Keratinocyte (primary cell): ENCODE measurements around the gene SRPK1. TPM values are rescaled to one million over a fixed set of nuclear protein-coding genes. Genes with fewer than 3 reads are reported as not detected.

ENCODE experiments used
- DNase-seq: peaks from one replicate; pipeline ENCODE4 v3.0.0-alpha.2; 2011; ENCODE audit warnings: low read depth, missing footprints, low spot score
- FAIRE-seq: peaks from 2 replicates; lab custom pipeline; 2011; peaks lifted over from hg19 to GRCh38; lab: Jason Lieb, UNC
- H2AFZ ChIP-seq: 2 replicates; pipeline ENCODE4 v1.6.0; 2012; ENCODE audit warnings: low read length, control low read depth, inconsistent platforms; ENCODE audit not compliant: control insufficient read depth
- H3K27ac ChIP-seq: 2 replicates; pipeline ENCODE4 v1.5.1; 2011; ENCODE audit warnings: low read length; ENCODE audit not compliant: control insufficient read depth, insufficient read depth
- H3K27me3 ChIP-seq: 3 replicates; pipeline ENCODE4 v1.6.0; 2011; ENCODE audit warnings: low read length; ENCODE audit not compliant: control insufficient read depth, insufficient read depth; ENCODE audit errors: extremely low read depth
- H3K36me3 ChIP-seq, 2 experiments: 2 replicates in 1 of 2; 3 replicates in 1 of 2; pipeline ENCODE4 v1.5.1; 2011; ENCODE audit warnings: low read length in 2 of 2, mild to moderate bottlenecking in 1 of 2; ENCODE audit not compliant: control insufficient read depth in 2 of 2, insufficient read depth in 2 of 2; ENCODE audit errors: extremely low read depth in 1 of 2
- H3K4me1 ChIP-seq: 3 replicates; pipeline ENCODE4 v1.5.1; 2011; ENCODE audit warnings: low read length; ENCODE audit not compliant: control insufficient read depth, insufficient read depth; ENCODE audit errors: extremely low read depth
- H3K4me2 ChIP-seq: 3 replicates; pipeline ENCODE4 v1.6.0; 2011; ENCODE audit warnings: low read depth, low read length; ENCODE audit not compliant: control insufficient read depth, insufficient read depth; ENCODE audit errors: extremely low read depth
- H3K4me3 ChIP-seq, 3 experiments: fragments of 200-600 bp in 1 of 3; sonication (generic) in 1 of 3; 2 replicates in 2 of 3; 3 replicates in 1 of 3; pipeline ENCODE4 v1.5.1; 2011 to 2016; ENCODE audit warnings: low read length in 3 of 3, mild to moderate bottlenecking in 3 of 3, control low read depth in 2 of 3, inconsistent platforms in 1 of 3, low read depth in 1 of 3, mixed read lengths in 1 of 3, mixed run types in 1 of 3, moderate library complexity in 1 of 3; ENCODE audit not compliant: control insufficient read depth in 2 of 3, insufficient read depth in 2 of 3; ENCODE audit errors: extremely low read depth in 1 of 3
- H3K79me2 ChIP-seq: 2 replicates; pipeline ENCODE4 v1.6.0; 2012; ENCODE audit warnings: low read length; ENCODE audit not compliant: control insufficient read depth, insufficient read depth
- H3K9ac ChIP-seq: 3 replicates; pipeline ENCODE4 v1.6.0; 2011; ENCODE audit warnings: low read length; ENCODE audit not compliant: control insufficient read depth, insufficient read depth; ENCODE audit errors: extremely low read depth
- H3K9me1 ChIP-seq: 3 replicates; pipeline ENCODE4 v1.6.0; 2011; ENCODE audit warnings: low read length; ENCODE audit not compliant: control insufficient read depth, insufficient read depth; ENCODE audit errors: extremely low read depth
- H3K9me3 ChIP-seq: 2 replicates; pipeline ENCODE4 v1.5.1; 2012; ENCODE audit warnings: low read depth, low read length; ENCODE audit not compliant: control insufficient read depth
- H4K20me1 ChIP-seq: 3 replicates; pipeline ENCODE4 v1.6.0; 2011; ENCODE audit warnings: low read length; ENCODE audit not compliant: control insufficient read depth, insufficient read depth; ENCODE audit errors: extremely low read depth
- CTCF ChIP-seq, 3 experiments: IDR thresholded peaks in 1 of 3; conservative IDR thresholded peaks in 1 of 3; optimal IDR thresholded peaks in 1 of 3; 2 replicates in 2 of 3; 3 replicates in 1 of 3; pipeline versions ENCODE3 to v1.5.1; 2011; ENCODE audit warnings: low read length in 3 of 3, mild to moderate bottlenecking in 3 of 3, moderate library complexity in 2 of 3, control low read depth in 1 of 3, inconsistent platforms in 1 of 3; ENCODE audit not compliant: insufficient read depth in 2 of 3; ENCODE audit errors: extremely low read depth in 1 of 3
- EZH2 ChIP-seq: IDR thresholded peaks from one replicate; pipeline ENCODE4 v1.6.1; 2012; ENCODE audit warnings: inconsistent platforms, mild to moderate bottlenecking, low read length, moderate library complexity
- dilution Hi-C: fragments of 300-500 bp; cut with MboI; formaldehyde crosslinking; loops from one replicate; pipeline ENCODE4 v1.7.0; 2020; ENCODE audit warnings: low sequenced_read_pairs; ENCODE audit not compliant: extremely low pct_ligation_motif_present
- polyA plus RNA-seq, 5 experiments: library from polyadenylated mRNA; depleted of rRNA in 3 of 5; stranded (reverse) in 3 of 5; stranded (forward) in 1 of 5; unstranded in 1 of 5; fragments of >200 nt; gene quantifications; 1 replicate in 1 of 5; 2 replicates in 3 of 5; 3 replicates in 1 of 5; pipeline versions ENCODE4 v1.2.1 to v1.2.3, GENCODE V29; 2011 to 2012; ENCODE audit warnings: missing spikeins in 2 of 5, low read depth in 1 of 5, low replicate concordance in 1 of 5

SRPK1 gene
- polyA plus RNA-seq, 1 donor (not counting 4 experiments of a cell fraction or from before 2014, with no cell fraction given), result 64.1 TPM

- H3K9me1 ChIP-seq, result no peaks in the 10 kb centered on the region
- peaks cover 83% of the 10 kb centered on the region for H3K79me2 ChIP-seq
- no peak for DNase-seq
- H3K9ac ChIP-seq, result no peak overlapping the region
- dilution Hi-C loops, result no loop called here
- no peak for FAIRE-seq
- H3K27ac ChIP-seq, result no peak overlapping the region
- no peak overlapping the region for H3K4me3 ChIP-seq
- TF ChIP-seq EZH2 (no peak), CTCF (optimal IDR thresholded peaks at IDR 0.05 in 1 of 3, IDR thresholded peaks at IDR 0.05 in 1 of 3, conservative IDR thresholded peaks at IDR 0.05 in 1 of 3; ENCODE audit: extremely low read depth in 1 of 3, insufficient read depth in 2 of 3, low read length in 3 of 3) (no peak)
- H3K4me2 ChIP-seq, result no peak overlapping the region
- peaks cover 8% of the 10 kb centered on the region for H3K4me1 ChIP-seq
- no peaks in the 10 kb centered on the region for H3K27me3 ChIP-seq
- peaks cover 2% of the 10 kb centered on the region for H4K20me1 ChIP-seq
- no peaks in the 10 kb centered on the region for H3K9me3 ChIP-seq
- H2AFZ ChIP-seq, result no peak overlapping the region
- peaks cover 1 to 16% of the 10 kb centered on the region in 2 experiments for H3K36me3 ChIP-seq
Observed at GRCh38 chr6:35903679-35904078, 17.2 kb downstream of the SRPK1 start.

- Histone ChIP-seq H3K9me3 (no peaks in the 10 kb centered on the region), H3K4me1 (peaks cover 8% of the 10 kb centered on the region), H3K4me2 (no peak overlapping the region), H3K9ac (no peak overlapping the region), H3K27ac (no peak overlapping the region), H3K9me1 (no peaks in the 10 kb centered on the region), H3K4me3 (no peak overlapping the region), H2AFZ (no peak overlapping the region), H3K36me3 (peaks cover 1 to 12% of the 10 kb centered on the region in 2 experiments), H3K27me3 (no peaks in the 10 kb centered on the region), H3K79me2 (peaks cover 88% of the 10 kb centered on the region), H4K20me1 (no peaks in the 10 kb centered on the region)
- DNase-seq (no peak), FAIRE-seq (no peak)
- dilution Hi-C loops, result no loop called here
- TF ChIP-seq CTCF (optimal IDR thresholded peaks at IDR 0.05 in 1 of 3, IDR thresholded peaks at IDR 0.05 in 1 of 3, conservative IDR thresholded peaks at IDR 0.05 in 1 of 3; ENCODE audit: extremely low read depth in 1 of 3, insufficient read depth in 2 of 3, low read length in 3 of 3), result no peak
- TF ChIP-seq EZH2, result no peak
Observed at GRCh38 chr6:35900448-35900847, 20.4 kb downstream of the SRPK1 start.
